HG02678 (cell line): ENCODE measurements around the gene GSDMA.
"Not testable (repeated sequence)": the region's sequence is repeated elsewhere in the genome, so short reads cannot be mapped to it uniquely, and the experiment has no call there.

ENCODE experiments used
- ATAC-seq: cut with Tn5 transposase; IDR thresholded peaks from one replicate; pipeline ENCODE4 v1.9.1; 2021; ENCODE audit warnings: mild to moderate bottlenecking, moderate library complexity; ENCODE audit not compliant: unreplicated experiment

Gene GSDMA

DNA sequence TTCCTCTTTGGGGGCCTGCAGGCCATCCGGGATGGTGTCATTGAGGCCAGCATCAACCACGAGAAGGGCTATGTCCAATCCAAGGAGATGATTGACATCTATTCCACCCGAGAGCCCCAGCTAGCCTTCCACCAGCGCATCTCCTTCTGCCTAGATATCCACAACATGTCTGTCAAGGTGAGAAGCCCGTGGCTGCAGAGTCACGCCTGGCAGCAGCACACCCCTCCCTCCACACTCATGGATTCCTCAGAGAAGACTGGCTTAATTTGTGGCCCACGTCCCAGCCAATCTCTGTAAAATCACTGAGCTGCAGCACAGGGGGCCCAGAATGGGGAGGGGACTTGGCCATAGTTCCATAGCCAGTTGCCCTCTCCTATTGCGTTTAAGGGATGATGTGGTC is 33.4 kb downstream of the GSDMA start:
- ATAC-seq, result no peak

DNA sequence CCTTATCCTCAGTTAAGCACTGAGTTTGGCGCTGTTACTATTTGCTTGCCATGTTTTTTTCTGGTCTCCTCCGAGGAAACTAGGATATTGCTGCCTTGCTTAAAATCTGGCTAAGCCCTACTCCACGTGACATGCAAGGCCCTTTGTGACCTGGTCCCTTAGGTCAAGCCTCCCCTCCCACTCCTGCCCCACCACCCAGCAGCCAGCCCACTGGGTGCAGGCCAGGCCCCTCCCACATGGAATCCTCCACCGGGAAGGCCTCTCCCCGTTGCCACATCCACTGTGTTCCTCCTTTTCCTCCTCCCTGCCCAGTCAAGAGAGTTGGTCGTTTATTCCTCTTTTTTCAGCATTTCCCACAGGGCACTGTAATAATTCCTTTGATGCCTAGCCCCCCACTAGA is 34.0 kb downstream of the GSDMA start:
- no peak for ATAC-seq

DNA sequence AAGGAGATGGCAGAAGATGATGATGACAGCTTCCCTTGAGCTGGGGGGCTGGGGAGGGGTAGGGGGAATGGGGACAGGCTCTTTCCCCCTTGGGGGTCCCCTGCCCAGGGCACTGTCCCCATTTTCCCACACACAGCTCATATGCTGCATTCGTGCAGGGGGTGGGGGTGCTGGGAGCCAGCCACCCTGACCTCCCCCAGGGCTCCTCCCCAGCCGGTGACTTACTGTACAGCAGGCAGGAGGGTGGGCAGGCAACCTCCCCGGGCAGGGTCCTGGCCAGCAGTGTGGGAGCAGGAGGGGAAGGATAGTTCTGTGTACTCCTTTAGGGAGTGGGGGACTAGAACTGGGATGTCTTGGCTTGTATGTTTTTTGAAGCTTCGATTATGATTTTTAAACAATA is 34.7 kb downstream of the GSDMA start:
- ATAC-seq, result no peak

DNA sequence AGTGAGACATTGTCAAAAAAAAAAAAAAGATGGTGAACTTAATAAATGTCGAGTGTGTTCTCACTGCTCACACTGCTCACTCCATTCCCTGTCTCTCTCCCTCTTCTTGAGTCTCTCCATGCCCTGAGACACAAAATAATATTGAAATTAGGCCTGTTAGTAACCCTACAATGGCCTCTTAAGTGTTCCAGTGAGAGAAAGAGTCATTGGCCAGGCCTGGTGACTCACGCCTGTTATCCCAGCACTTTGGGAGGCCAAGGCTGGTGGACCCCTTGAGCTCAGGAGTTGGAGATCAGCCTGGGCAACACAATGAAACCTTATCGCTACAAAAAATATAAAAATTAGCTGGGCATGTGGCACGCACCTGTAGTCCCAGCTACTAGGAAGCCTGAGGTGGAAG is 36.3 kb downstream of the GSDMA start:
- ATAC-seq, result no peak

DNA sequence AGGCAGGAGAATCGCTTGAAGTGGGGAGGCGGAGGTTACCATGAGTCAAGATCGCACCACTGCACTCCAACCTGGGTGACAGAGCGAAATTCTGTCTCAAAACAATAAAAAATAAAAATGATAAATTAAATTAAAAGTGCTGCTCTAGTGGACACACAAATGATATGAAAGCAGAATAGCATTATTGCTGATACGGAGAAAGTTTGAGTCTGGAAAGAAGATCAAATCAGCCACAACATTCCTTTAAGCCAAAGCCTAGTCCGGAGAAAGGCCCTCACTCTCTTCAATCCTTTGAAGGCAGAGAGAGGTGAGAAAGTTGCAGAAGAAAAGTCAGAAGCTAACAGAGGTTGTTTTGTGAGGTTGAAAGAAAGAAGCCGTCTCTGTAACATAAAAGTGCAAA is 37.4 kb downstream of the GSDMA start:
- no peak for ATAC-seq

DNA sequence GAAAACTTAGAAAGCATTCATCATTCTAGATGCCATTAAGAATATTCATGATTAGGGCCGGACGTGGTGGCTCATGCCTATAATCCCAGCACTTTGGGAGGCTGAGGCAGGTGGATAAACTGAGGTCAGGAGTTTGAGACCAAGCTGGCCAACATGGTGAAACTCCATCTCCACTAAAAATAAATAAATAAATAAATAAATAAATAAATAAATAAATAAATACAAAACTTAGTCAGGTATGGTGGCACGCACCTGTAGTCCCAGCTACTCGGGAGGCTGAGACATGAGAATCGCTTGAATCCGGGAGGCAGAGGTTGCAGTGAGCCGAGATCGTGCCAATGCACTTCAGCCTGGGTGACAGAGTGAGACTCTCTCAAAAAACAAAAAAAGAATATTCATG is 38.5 kb downstream of the GSDMA start:
- not testable (repeated sequence) for ATAC-seq

DNA sequence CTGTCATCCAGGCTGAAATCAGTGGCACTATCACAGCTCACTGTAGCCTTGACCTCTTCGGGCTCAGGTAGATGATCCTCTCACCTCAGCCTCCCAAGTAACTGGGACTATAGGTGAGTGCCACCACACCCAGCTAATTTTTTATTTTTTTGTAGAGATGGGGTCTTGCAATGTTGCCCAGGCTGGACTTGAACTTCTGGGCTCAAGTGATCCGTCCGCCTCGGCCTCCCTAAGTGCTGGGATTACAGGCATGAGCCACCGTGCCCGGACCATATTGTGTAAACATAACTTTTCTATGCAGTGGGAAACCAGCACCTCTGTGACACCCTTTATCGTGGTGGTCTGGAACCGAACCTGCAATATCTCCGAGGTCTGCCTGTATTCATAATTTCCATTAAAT is 41.3 kb downstream of the GSDMA start:
- no peak for ATAC-seq

DNA sequence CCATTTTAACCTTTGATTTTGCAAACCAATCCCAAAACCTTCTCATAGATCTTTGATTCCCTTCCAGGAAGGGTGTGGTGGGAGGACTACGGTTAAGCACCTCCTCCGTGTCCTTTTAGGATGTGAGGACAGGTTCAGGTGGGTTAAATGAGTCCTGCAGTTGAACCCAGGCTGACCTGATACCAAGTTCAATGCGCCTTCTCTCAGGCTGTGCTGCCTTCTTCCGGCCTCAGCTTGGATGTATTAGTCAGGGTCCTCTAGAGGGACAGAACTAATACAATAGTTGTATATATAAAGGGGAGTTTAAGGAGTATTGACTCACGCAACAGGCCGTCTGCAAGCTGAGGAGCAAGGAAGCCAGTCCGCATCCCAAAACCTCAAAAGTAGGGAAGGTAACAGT is 41.9 kb downstream of the GSDMA start:
- no peak for ATAC-seq

DNA sequence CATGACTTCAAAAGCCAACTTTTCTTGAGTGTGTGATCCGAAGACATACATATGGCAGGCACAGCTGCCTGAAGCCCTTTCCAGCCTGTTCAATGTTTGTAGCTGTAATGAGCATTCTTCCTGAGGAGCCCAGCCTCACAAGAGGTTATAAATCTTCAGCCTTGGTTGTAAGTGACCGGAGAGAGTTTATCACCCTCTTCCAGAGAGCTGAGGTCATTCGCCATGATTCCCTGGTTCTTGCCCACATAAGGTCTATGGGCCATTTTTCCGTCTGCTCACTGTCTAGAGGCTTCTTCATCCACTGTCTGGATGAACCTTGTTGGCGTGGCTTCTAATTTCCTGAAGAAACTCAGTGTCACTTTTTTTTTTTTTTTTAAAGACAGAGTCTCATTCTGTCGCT is 42.7 kb downstream of the GSDMA start:
- ATAC-seq, result no peak

DNA sequence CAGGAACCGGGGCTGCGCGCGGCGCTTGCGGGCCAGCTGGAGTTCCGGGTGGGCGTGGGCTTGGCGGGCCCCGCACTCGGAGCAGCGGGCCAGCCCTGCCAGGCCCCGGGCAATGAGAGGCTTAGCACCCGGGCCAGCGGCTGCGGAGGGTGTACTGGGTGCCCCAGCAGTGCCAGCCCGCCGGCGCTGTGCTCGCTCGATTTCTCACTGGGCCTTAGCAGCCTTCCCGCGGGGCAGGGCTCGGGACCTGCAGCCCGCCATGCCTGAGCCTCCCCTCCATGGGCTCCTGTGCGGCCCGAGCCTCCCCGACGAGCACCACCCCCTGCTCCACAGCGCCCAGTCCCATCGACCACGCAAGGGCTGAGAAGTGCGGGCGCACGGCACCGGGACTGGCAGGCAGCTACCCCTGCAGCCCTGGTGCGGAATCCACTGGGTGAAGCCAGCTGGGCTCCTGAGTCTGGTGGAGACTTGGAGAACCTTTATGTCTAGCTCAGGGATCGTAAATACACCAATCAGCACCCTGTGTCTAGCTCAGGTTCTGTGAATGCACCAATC is 48.2 kb downstream of the GSDMA start:
- not testable (repeated sequence) for ATAC-seq

DNA sequence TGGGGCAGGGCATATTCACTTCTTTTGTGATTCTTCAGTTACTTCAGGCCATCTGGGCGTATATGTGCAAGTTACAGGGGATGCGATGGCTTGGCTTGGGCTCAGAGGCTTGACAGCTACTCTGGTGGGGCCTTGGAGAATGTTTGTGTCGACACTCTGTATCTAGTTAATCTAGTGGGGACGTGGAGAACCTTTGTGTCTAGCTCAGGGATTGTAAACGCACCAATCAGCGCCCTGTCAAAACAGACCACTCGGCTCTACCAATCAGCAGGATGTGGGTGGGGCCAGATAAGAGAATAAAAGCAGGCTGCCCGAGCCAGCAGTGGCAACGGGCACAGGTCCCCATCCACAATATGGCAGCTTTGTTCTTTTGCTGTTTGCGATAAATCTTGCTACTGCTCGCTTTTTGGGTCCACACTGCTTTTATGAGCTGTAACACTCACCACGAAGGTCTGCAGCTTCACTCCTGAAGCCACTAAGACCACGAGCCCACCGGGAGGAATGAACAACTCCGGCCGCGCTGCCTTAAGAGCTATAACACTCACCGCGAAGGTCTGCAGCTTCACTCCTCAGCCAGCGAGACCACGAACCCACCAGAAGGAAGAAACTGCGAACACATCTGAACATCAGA is 49.3 kb downstream of the GSDMA start:
- not testable (repeated sequence) for ATAC-seq

DNA sequence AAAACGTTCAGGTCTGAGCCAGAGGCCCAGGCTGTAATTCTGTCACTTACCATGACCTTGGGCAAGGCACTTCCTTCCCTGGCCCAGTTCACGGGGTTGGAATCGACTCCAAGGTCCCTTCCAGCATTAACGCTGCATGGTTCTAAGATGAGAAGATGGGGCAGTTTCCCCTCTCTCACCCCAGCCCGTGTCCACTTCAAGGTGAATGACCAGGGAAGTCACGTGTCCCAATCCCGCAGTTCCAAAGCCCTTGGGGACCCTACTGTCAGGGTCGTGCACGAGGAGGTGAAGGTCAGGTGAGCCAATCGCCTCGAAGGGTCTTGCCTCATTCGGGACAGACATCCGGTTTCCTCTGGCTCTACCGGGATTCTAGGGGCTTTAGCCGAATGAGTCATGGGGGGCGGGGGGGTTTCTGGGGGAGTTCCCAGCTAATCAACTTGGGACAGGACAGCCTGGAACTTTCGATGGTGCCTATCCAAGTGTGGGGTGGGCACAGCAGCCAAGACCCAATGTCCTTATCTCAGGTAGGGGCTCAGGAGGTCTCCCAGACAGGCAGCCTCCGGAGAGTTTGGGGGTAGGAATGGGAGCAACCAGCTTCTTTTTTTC is 51.7 kb downstream of the GSDMA start:
- no peak for ATAC-seq

DNA sequence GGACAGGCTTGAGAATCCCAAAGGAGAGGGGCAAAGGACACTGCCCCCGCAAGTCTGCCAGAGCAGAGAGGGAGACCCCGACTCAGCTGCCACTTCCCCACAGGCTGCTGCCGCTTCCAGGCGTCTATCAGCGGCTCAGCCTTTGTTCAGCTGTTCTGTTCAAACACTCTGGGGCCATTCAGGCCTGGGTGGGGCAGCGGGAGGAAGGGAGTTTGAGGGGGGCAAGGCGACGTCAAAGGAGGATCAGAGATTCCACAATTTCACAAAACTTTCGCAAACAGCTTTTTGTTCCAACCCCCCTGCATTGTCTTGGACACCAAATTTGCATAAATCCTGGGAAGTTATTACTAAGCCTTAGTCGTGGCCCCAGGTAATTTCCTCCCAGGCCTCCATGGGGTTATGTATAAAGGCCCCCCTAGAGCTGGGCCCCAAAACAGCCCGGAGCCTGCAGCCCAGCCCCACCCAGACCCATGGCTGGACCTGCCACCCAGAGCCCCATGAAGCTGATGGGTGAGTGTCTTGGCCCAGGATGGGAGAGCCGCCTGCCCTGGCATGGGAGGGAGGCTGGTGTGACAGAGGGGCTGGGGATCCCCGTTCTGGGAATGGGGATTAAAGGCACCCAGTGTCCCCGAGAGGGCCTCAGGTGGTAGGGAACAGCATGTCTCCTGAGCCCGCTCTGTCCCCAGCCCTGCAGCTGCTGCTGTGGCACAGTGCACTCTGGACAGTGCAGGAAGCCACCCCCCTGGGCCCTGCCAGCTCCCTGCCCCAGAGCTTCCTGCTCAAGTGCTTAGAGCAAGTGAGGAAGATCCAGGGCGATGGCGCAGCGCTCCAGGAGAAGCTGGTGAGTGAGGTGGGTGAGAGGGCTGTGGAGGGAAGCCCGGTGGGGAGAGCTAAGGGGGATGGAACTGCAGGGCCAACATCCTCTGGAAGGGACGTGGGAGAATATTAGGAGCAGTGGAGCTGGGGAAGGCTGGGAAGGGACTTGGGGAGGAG is 52.5 kb downstream of the GSDMA start, which contains the start of gene CSF3:
CSF3 (plus strand) TSS at position 436 of the 993 bp plus-strand sequence; CDS start at position 471, 35 bp downstream.
- ATAC-seq, result no peak

DNA sequence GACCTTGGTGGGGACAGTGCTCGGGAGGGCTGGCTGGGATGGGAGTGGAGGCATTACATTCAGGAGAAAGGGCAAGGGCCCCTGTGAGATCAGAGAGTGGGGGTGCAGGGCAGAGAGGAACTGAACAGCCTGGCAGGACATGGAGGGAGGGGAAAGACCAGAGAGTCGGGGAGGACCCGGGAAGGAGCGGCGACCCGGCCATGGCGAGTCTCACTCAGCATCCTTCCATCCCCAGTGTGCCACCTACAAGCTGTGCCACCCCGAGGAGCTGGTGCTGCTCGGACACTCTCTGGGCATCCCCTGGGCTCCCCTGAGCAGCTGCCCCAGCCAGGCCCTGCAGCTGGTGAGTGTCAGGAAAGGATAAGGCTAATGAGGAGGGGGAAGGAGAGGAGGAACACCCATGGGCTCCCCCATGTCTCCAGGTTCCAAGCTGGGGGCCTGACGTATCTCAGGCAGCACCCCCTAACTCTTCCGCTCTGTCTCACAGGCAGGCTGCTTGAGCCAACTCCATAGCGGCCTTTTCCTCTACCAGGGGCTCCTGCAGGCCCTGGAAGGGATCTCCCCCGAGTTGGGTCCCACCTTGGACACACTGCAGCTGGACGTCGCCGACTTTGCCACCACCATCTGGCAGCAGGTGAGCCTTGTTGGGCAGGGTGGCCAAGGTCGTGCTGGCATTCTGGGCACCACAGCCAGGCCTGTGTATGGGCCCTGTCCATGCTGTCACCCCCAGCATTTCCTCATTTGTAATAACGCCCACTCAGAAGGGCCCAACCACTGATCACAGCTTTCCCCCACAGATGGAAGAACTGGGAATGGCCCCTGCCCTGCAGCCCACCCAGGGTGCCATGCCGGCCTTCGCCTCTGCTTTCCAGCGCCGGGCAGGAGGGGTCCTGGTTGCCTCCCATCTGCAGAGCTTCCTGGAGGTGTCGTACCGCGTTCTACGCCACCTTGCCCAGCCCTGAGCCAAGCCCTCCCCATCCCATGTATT is 53.5 kb downstream of the GSDMA start:
- ATAC-seq, result no peak

DNA sequence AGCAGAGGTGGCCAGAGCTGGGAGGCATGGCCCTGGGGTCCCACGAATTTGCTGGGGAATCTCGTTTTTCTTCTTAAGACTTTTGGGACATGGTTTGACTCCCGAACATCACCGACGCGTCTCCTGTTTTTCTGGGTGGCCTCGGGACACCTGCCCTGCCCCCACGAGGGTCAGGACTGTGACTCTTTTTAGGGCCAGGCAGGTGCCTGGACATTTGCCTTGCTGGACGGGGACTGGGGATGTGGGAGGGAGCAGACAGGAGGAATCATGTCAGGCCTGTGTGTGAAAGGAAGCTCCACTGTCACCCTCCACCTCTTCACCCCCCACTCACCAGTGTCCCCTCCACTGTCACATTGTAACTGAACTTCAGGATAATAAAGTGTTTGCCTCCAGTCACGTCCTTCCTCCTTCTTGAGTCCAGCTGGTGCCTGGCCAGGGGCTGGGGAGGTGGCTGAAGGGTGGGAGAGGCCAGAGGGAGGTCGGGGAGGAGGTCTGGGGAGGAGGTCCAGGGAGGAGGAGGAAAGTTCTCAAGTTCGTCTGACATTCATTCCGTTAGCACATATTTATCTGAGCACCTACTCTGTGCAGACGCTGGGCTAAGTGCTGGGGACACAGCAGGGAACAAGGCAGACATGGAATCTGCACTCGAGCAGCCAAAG is 54.7 kb downstream of the GSDMA start:
- ATAC-seq, result no peak

DNA sequence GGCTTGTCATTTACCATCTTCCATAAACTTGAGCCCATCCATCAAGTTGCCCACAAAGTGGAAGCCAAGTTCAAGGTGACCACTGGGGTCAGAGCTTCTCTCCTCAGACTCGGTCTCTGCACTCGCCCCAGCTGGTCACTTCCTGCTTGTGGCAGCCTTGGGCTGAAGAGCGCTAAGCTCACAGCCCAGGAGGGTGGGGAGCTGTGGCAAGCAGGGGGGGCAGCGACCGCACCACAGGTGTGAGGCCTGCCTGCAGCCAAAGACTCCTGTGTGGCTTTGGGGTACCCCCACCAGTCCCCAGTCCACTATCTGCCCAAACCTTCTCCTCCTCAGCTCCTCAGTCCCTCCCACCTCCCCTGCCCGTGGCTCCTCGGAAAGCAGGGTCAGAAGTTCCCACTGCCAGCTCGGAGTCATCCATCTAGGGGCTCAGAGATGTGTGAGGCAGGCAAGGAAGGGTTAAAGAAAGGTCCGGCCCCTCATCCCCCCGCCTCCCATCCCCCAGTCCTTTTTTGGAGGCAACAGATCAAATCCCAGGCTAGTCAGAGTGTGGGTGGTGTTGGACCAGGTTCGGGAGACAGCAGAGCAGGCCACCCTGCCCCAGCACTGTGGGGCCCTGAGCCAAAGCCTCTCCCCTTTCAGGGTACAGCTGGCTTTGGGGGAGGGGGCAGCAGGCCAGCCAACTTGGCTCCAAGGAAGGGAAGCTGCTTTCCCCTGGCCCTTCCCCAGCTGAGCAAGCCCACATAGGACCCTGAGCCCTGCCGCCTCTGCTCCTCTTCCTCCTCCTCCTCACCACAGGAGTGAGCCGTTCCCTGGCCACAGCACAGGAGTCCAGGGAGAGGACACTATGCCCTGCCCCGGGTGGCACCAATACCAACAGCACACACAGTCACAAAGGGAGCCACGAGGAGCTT is 55.7 kb downstream of the GSDMA start:
- no peak for ATAC-seq

DNA sequence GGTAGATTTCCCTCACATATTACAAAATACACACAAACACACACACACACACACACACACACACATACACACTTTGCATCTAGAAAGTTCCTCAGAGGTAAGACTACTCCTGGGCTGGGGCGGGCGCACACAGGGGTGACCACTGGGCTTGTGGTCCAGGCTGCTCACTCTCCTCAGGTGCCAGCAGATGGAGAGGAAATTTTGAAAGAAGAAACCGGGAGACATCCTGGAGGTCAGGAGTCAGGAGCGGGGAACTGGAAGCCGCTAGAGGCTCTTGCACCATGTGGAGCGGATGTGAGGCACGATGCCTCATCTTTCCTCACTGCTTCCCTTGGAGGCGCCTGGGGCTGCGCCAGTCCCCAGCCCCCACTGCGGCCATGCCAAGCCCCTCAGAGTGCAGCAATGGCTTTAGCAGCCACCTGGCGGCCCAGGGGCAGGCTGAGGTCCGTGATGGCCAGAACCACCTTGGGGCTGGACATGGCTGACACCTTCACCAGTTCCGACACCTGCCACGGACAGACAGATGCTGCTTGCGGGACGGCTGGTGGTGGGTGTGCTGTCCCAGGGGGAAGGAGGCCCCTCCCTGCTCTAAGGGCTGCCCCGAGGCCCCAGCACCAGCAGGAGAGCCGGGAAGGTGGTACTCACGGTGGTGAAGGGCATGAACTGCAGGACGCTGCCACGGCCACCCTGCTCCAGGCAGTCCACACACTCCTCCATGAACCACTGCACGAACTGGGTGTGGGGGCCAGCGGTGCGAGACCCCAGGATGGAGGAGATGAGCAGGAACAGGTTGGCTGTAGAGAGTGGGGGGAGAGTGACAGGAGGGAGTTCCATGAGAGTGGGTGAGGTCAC is 56.6 kb downstream of the GSDMA start:
- ATAC-seq, result no peak

DNA sequence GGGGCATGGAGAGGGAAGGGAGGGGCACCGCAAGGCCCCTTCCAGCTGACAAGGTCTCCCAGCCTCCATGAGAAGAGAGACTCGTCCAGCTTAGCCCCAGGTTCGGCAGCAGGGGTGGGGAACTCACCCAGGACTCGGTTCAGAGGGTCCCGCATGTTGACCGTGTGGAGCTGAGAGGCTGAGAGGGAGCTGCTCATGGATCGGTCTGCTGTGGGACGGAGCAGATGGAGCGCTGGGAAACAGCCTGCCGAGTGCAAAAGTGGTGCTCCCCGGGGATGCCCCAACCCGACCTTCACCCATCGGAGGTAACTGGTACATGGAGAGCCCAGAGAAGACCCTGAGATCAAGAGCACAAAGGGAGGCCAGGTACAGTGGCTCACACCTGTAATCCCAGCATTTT is 57.3 kb downstream of the GSDMA start:
- no peak for ATAC-seq
